Measurements from ENCODE around the gene WNT3A.

- TF ChIP-seq CTCF (conservative IDR thresholded peaks at IDR 0.05) (no peak), ZFX (IDR thresholded peaks at IDR 0.05) (no peak)
Observed at GRCh38 chr1:227959325-227959860, 47.4 kb upstream of the WNT3A start.

Measured in C4-2B (cell line).